KMS-11 (cell line): ENCODE measurements around the gene SLC2A9.
"Not testable (repeated sequence)": the region's sequence is repeated elsewhere in the genome, so short reads cannot be mapped to it uniquely, and the experiment has no call there.

Experiments
- H2AFZ ChIP-seq: fragments of 200-600 bp; sonication (generic); 2 replicates; pipeline ENCODE4 v1.6.1; 2016; ENCODE audit warnings: antibody characterized with exemption, mixed run types, low read depth
- H3K27ac ChIP-seq: fragments of 200-600 bp; sonication (generic); 2 replicates; pipeline ENCODE4 v1.6.1; 2016; ENCODE audit warnings: mild to moderate bottlenecking, mixed run types
- H3K27me3 ChIP-seq: fragments of 200-600 bp; sonication (generic); 2 replicates; pipeline ENCODE4 v1.6.1; 2017; ENCODE audit warnings: mild to moderate bottlenecking, low read depth, mixed run types, moderate library complexity; ENCODE audit not compliant: insufficient read depth
- H3K36me3 ChIP-seq: fragments of 200-600 bp; sonication (generic); 2 replicates; pipeline ENCODE4 v1.6.1; 2017; ENCODE audit warnings: mild to moderate bottlenecking, mixed run types; ENCODE audit not compliant: insufficient read depth
- H3K4me1 ChIP-seq: fragments of 200-600 bp; sonication (generic); 2 replicates; pipeline ENCODE4 v1.6.1; 2016; ENCODE audit warnings: mild to moderate bottlenecking, low read depth, mixed run types; ENCODE audit not compliant: poor library complexity, severe bottlenecking
- H3K4me2 ChIP-seq: fragments of 200-600 bp; sonication (generic); 2 replicates; pipeline ENCODE4 v1.7.0; 2016; ENCODE audit warnings: mild to moderate bottlenecking, mixed run types
- H3K4me3 ChIP-seq: fragments of 200-600 bp; sonication (generic); IDR thresholded peaks from 2 replicates; pipeline ENCODE4 v1.6.1; 2017; ENCODE audit warnings: low read depth, low read length, mixed read lengths; ENCODE audit not compliant: insufficient read depth
- H3K79me2 ChIP-seq: fragments of 200-600 bp; sonication (generic); 2 replicates; pipeline ENCODE4 v1.6.1; 2016; ENCODE audit warnings: low read depth, mixed run types; ENCODE audit not compliant: insufficient read depth
- H3K9ac ChIP-seq: fragments of 200-600 bp; sonication (generic); 2 replicates; pipeline ENCODE4 v1.6.1; 2016; ENCODE audit warnings: mild to moderate bottlenecking, mixed run types
- H4K20me1 ChIP-seq: fragments of 200-600 bp; sonication (generic); 2 replicates; pipeline ENCODE4 v1.6.1; 2016; ENCODE audit warnings: mild to moderate bottlenecking, mixed run types; ENCODE audit not compliant: insufficient read depth
- TF ChIP-seq, protein P1 (sequence below): fragments of 200-600 bp; sonication (generic); conservative IDR thresholded peaks from 2 replicates; pipeline ENCODE4 v1.6.1; 2017; ENCODE audit warnings: low read depth, mild to moderate bottlenecking, antibody characterized with exemption, low read length, moderate library complexity, mixed read lengths

The SLC2A9 gene

DNA sequence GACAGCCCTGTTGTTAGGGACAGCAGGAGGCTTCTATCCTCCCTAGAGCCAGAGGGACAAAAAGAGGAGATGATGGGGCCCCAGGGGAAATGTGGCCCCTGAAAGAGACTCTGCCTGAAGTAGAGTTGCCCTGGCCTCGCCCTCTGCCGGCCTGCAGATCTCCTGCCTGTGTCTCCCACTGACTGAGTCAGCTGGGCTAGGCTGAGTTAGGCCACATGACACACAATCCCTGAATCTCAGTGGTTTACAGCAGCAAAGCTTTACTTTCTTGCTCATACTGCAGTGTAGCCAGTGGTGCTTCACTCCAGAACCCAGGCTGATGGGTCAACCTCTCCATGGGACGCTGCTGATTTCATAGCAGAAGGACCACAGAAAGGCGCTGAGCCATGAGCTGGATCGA, 216.4 kb downstream of the SLC2A9 start:
- no peak overlapping the region for H3K9ac ChIP-seq
- H3K27ac ChIP-seq = no peak overlapping the region
- no peaks in the 10 kb centered on the region for H4K20me1 ChIP-seq
- TF ChIP-seq, protein P1, sequence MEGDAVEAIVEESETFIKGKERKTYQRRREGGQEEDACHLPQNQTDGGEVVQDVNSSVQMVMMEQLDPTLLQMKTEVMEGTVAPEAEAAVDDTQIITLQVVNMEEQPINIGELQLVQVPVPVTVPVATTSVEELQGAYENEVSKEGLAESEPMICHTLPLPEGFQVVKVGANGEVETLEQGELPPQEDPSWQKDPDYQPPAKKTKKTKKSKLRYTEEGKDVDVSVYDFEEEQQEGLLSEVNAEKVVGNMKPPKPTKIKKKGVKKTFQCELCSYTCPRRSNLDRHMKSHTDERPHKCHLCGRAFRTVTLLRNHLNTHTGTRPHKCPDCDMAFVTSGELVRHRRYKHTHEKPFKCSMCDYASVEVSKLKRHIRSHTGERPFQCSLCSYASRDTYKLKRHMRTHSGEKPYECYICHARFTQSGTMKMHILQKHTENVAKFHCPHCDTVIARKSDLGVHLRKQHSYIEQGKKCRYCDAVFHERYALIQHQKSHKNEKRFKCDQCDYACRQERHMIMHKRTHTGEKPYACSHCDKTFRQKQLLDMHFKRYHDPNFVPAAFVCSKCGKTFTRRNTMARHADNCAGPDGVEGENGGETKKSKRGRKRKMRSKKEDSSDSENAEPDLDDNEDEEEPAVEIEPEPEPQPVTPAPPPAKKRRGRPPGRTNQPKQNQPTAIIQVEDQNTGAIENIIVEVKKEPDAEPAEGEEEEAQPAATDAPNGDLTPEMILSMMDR = no peak
- H3K79me2 ChIP-seq = no peaks in the 10 kb centered on the region
- no peaks in the 10 kb centered on the region for H3K4me1 ChIP-seq
- H3K4me3 ChIP-seq = no peak overlapping the region
- no peaks in the 10 kb centered on the region for H3K36me3 ChIP-seq
- no peak overlapping the region for H2AFZ ChIP-seq
- H3K4me2 ChIP-seq = no peak overlapping the region
- H3K27me3 ChIP-seq = no peaks in the 10 kb centered on the region

DNA sequence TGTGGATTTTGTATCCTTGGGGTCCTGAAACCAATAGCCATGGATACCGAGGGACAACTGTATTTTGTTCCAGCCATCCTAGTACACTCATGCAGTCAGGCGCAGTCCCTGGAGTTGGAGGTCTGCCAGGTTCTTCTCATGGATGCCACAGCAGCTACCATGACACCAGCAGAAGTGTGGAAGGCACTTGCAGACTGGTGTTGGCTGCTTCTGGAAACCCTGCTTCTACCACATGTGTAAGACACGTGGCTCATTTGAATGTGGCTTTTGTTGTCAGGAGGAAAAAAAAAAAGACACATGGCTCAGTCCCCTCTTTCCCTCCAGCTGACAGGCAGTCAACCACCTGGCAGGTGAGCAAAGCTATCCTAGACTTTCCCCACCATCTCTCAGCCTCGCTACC, 220.4 kb downstream of the SLC2A9 start:
- Histone ChIP-seq H3K9ac (no peak overlapping the region), H3K36me3 (no peaks in the 10 kb centered on the region), H2AFZ (no peak overlapping the region), H3K27ac (no peak overlapping the region), H3K4me1 (no peaks in the 10 kb centered on the region), H4K20me1 (no peaks in the 10 kb centered on the region), H3K4me3 (no peak overlapping the region), H3K4me2 (no peak overlapping the region), H3K79me2 (no peaks in the 10 kb centered on the region), H3K27me3 (no peaks in the 10 kb centered on the region)
- TF ChIP-seq, protein P1 = no peak

DNA sequence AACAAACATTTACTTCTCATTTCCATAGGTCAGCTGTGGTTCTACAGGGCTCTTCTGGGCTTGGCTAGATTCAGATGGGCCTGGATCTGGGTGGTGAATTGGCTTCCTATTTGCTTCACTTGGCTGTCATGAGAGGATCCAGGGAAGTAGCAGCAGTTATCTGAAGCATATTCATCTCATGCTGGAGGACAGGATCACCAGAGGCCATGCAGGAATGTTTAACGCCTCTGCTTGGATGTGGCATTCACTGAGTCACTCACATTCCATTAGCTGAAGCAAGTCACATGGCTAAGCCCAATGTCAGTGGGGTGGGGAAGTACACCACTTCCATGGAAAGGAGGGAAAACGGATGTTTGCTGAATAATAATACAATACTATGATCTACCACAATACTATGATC, 224.7 kb downstream of the SLC2A9 start:
- not testable (repeated sequence) for H3K79me2 ChIP-seq, H3K27ac ChIP-seq, H3K27me3 ChIP-seq, H3K36me3 ChIP-seq, H3K9ac ChIP-seq, H3K4me3 ChIP-seq, H3K4me1 ChIP-seq, H3K4me2 ChIP-seq, H2AFZ ChIP-seq, H4K20me1 ChIP-seq

DNA sequence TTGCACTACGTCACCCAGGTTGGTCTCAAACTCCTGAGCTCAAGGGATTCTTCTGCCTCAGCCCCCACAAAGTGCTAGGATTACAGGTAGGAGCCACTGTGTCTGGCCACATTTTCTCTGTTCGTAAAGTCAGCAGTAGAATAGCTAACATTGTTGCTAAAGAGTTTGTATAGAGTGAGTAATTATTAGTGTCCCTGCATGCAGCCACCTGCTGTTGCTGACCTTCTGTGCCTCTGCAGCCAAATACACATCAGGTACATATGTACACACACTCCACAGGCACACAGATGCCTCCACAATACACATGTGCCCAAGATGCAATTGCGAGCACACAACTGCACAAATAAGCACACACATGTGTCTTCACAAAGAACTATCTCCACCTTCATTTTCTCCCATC, 228.9 kb downstream of the SLC2A9 start:
- Histone ChIP-seq H3K27ac (no peak overlapping the region), H3K36me3 (no peaks in the 10 kb centered on the region), H2AFZ (no peak overlapping the region), H3K27me3 (no peaks in the 10 kb centered on the region), H3K4me3 (no peak overlapping the region), H3K79me2 (no peaks in the 10 kb centered on the region), H3K4me1 (no peaks in the 10 kb centered on the region), H3K9ac (no peak overlapping the region), H3K4me2 (no peak overlapping the region), H4K20me1 (no peaks in the 10 kb centered on the region)
- TF ChIP-seq, protein P1 = no peak

DNA sequence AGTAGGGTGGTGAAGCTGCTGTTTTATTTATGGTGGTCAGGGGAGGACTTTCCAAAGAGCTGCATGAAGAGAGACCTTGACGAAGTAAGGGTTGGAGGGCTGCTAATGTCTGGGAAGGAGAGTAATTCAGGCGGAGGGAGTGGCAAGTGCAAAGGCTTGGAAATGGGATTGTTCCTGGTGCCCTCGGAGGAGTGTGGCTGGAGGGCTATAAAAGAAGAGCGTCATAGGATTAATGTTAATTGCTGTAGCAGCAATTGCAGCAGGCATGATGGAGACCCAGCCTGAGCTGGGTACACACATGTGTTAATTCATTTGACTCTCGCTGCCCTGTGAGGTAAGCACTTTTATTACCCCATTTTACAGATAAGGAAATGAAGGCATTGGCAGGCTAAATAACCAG, 235.4 kb downstream of the SLC2A9 start:
- not testable (repeated sequence) for H3K36me3 ChIP-seq, H3K27me3 ChIP-seq, H3K9ac ChIP-seq, H3K4me1 ChIP-seq, H3K4me3 ChIP-seq, H4K20me1 ChIP-seq, H3K79me2 ChIP-seq, H3K4me2 ChIP-seq, H2AFZ ChIP-seq, H3K27ac ChIP-seq

DNA sequence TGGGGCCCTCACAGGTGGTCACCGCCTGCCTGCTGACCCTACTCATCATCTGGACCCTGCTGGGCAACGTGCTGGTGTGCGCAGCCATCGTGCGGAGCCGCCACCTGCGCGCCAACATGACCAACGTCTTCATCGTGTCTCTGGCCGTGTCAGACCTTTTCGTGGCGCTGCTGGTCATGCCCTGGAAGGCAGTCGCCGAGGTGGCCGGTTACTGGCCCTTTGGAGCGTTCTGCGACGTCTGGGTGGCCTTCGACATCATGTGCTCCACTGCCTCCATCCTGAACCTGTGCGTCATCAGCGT, 239.2 kb downstream of the SLC2A9 start:
- no peak overlapping the region for H3K4me3 ChIP-seq
- TF ChIP-seq, protein P1 = no peak
- no peaks in the 10 kb centered on the region for H3K4me1 ChIP-seq
- no peaks in the 10 kb centered on the region for H3K79me2 ChIP-seq
- no peaks in the 10 kb centered on the region for H4K20me1 ChIP-seq
- no peak overlapping the region for H2AFZ ChIP-seq
- H3K27ac ChIP-seq = no peak overlapping the region
- no peaks in the 10 kb centered on the region for H3K36me3 ChIP-seq
- no peaks in the 10 kb centered on the region for H3K27me3 ChIP-seq
- no peak overlapping the region for H3K4me2 ChIP-seq
- no peak overlapping the region for H3K9ac ChIP-seq
